DMS153 (cell line): ENCODE measurements around the gene KRTAP4-16.
"Not testable (repeated sequence)": the region's sequence is repeated elsewhere in the genome, so short reads cannot be mapped to it uniquely, and the experiment has no call there.

Source experiments
- DNase-seq: peaks from one replicate; lab custom pipeline; 2025; lab: John Stamatoyannopoulos, UW

KRTAP4-16 gene

GRCh38 chr17:41101586-41102259 is at the start of gene KRTAP4-16:
Gene KRTAP4-16 (minus strand): TSS chr17:41102209. CDS start chr17:41102209, 0 bp downstream.
- no peak for DNase-seq

GRCh38 chr17:41151525-41151924 is 49.5 kb upstream of the KRTAP4-16 start:
- no peak for DNase-seq

- no peak for DNase-seq
Observed at GRCh38 chr17:41150026-41150425, 48.0 kb upstream of the KRTAP4-16 start.

GRCh38 chr17:41149652-41149985 is 47.6 kb upstream of the KRTAP4-16 start, which contains the start of gene KRTAP4-5:
Gene KRTAP4-5 (minus strand): TSS chr17:41149825. CDS start chr17:41149767, 58 bp downstream.
- no peak for DNase-seq

- not testable (repeated sequence) for DNase-seq
Observed at GRCh38 chr17:41148971-41149651, 47.1 kb upstream of the KRTAP4-16 start.

GRCh38 chr17:41147531-41148204 is 45.7 kb upstream of the KRTAP4-16 start:
- no peak for DNase-seq

GRCh38 chr17:41145261-41145660 is 43.3 kb upstream of the KRTAP4-16 start:
- DNase-seq = no peak

- no peak for DNase-seq
Observed at GRCh38 chr17:41144846-41145245, 42.8 kb upstream of the KRTAP4-16 start.

GRCh38 chr17:41141361-41141760 is 39.4 kb upstream of the KRTAP4-16 start:
- DNase-seq = no peak

- no peak for DNase-seq
Observed at GRCh38 chr17:41140360-41141131, 38.5 kb upstream of the KRTAP4-16 start, which contains the start of gene KRTAP4-6. Gene KRTAP4-6 (minus strand): TSS chr17:41140544. CDS start chr17:41140487, 57 bp downstream.

- not testable (repeated sequence) for DNase-seq
Observed at GRCh38 chr17:41139865-41140264, 37.9 kb upstream of the KRTAP4-16 start.

- DNase-seq = no peak
Observed at GRCh38 chr17:41133880-41134735, 32.1 kb upstream of the KRTAP4-16 start.

- no peak for DNase-seq
Observed at GRCh38 chr17:41131979-41132378, 30.0 kb upstream of the KRTAP4-16 start.

- no peak for DNase-seq
Observed at GRCh38 chr17:41127371-41127770, 25.4 kb upstream of the KRTAP4-16 start.

- no peak for DNase-seq
Observed at GRCh38 chr17:41126412-41126811, 24.4 kb upstream of the KRTAP4-16 start.

- no peak for DNase-seq
Observed at GRCh38 chr17:41125064-41125463, 23.1 kb upstream of the KRTAP4-16 start.

- DNase-seq = not testable (repeated sequence)
Observed at GRCh38 chr17:41123991-41124371, 22.0 kb upstream of the KRTAP4-16 start, which contains the start of gene KRTAP4-12. Gene KRTAP4-12 (minus strand): TSS chr17:41124182. CDS start chr17:41124122, 60 bp downstream.

- not testable (repeated sequence) for DNase-seq
Observed at GRCh38 chr17:41123292-41123990, 21.4 kb upstream of the KRTAP4-16 start.

- no peak for DNase-seq
Observed at GRCh38 chr17:41121742-41122141, 19.7 kb upstream of the KRTAP4-16 start.
